Measurements from ENCODE around the gene PRKD2.

The PRKD2 gene

GRCh38 chr19:46759206-46759605 is 42.3 kb upstream of the PRKD2 start:
- DNase-seq (ENCODE audit: low read depth), result no peak
- no peak overlapping the region for H3K4me3 ChIP-seq (ENCODE audit: low read depth, low read length)
- TF ChIP-seq CTCF (conservative IDR thresholded peaks at IDR 0.05; ENCODE audit: low read depth, low read length), result no peak

DNA sequence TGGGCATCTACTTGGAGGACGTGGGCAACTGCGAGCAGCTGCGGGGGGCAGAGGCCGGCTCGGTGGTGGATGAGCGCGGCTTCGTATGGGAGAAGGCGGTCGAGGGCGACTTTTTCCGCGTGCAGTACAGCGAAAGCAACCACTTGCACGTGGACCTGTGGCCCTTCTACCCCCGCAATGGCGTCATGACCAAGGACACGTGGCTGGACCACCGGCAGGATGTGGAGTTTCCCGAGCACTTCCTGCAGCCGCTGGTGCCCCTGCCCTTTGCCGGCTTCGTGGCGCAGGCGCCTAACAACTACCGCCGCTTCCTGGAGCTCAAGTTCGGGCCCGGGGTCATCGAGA is 39.6 kb upstream of the PRKD2 start:
- no peak overlapping the region for H3K4me3 ChIP-seq (ENCODE audit: low read depth, low read length)
- no peak for TF ChIP-seq CTCF (conservative IDR thresholded peaks at IDR 0.05; ENCODE audit: low read depth, low read length)
- DNase-seq (ENCODE audit: low read depth), result no peak

DNA sequence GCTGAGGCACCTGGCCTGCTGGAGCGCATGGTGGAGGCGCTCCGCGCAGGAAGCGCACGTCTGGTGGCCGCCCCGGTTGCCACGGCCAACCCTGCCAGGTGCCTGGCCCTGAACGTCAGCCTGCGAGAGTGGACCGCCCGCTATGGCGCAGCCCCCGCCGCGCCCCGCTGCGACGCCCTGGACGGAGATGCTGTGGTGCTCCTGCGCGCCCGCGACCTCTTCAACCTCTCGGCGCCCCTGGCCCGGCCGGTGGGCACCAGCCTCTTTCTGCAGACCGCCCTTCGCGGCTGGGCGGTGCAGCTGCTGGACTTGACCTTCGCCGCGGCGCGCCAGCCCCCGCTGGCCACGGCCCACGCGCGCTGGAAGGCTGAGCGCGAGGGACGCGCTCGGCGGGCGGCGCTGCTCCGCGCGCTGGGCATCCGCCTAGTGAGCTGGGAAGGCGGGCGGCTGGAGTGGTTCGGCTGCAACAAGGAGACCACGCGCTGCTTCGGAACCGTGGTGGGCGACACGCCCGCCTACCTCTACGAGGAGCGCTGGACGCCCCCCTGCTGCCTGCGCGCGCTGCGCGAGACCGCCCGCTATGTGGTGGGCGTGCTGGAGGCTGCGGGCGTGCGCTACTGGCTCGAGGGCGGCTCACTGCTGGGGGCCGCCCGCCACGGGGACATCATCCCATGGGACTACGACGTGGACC is 39.1 kb upstream of the PRKD2 start:
- TF ChIP-seq CTCF (conservative IDR thresholded peaks at IDR 0.05; ENCODE audit: low read depth, low read length), result no peak
- DNase-seq (ENCODE audit: low read depth), result no peak

GRCh38 chr19:46755077-46755852 is 38.4 kb upstream of the PRKD2 start:
- no peak for TF ChIP-seq CTCF (conservative IDR thresholded peaks at IDR 0.05; ENCODE audit: low read depth, low read length)
- no peak overlapping the region for H3K4me3 ChIP-seq (ENCODE audit: low read depth, low read length)
- DNase-seq (ENCODE audit: low read depth), result peak; percentile 69

More for the DNA sequence above, 39.1 kb upstream of the PRKD2 start:
- no peak overlapping the region for H3K4me3 ChIP-seq (ENCODE audit: low read depth, low read length)

GRCh38 chr19:46753420-46754155 is 36.7 kb upstream of the PRKD2 start:
- peak; percentile 62 for TF ChIP-seq CTCF (conservative IDR thresholded peaks at IDR 0.05; ENCODE audit: low read depth, low read length)
- peak; percentile 43 for DNase-seq (ENCODE audit: low read depth)
- H3K4me3 ChIP-seq (ENCODE audit: low read depth, low read length), result no peak overlapping the region

DNA sequence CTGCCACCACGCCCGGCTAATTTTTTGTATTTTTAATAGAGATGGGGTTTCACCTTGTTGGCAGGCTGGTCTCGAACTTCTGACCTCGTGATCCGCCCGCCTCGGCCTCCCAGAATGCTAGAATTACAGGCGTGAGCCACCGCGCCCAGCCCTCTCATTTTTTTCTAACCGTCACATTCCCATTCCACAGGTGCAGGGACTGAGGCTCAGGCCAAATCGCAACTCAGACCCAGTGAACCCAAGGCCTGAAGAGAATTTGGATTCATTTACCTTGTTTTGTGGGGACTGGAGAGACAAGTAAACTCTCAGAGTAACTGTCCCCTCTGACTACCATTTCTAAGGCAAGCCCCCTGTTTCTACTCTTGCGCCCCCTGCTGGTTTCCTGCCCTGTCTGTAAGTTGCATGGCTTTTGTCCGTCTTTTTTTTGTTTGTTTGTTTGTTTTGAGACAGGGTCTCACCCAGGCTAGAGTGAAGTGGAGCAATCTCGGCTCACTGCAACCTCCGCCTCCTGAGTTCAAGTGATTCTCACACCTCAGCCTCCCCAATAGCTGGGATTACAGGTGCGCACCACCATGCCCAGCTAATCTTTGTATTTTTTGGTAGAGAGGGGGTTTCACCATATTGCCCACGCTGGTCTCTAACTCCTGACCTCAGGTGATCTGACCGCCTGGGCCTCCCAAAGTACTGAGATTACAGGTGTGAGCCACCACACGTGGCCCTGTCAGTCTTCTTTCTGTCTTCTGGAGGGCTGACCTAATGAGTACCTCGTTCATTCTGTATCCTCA is 31.6 kb upstream of the PRKD2 start:
- no peak overlapping the region for H3K4me3 ChIP-seq (ENCODE audit: low read depth, low read length)
- peak; percentile 79 for DNase-seq (ENCODE audit: low read depth)
- peak; percentile 88 for TF ChIP-seq CTCF (conservative IDR thresholded peaks at IDR 0.05; ENCODE audit: low read depth, low read length)

Measured in choroid plexus epithelial cell (primary cell).